Dedifferentiated amniotic fluid mesenchymal stem cell (primary cell): ENCODE results near the gene GLT6D1.

Experiments
- DNase-seq: peaks from one replicate; pipeline ENCODE4 v3.0.0-alpha.2; 2016; ENCODE audit errors: extremely low spot score

The GLT6D1 gene

DNA sequence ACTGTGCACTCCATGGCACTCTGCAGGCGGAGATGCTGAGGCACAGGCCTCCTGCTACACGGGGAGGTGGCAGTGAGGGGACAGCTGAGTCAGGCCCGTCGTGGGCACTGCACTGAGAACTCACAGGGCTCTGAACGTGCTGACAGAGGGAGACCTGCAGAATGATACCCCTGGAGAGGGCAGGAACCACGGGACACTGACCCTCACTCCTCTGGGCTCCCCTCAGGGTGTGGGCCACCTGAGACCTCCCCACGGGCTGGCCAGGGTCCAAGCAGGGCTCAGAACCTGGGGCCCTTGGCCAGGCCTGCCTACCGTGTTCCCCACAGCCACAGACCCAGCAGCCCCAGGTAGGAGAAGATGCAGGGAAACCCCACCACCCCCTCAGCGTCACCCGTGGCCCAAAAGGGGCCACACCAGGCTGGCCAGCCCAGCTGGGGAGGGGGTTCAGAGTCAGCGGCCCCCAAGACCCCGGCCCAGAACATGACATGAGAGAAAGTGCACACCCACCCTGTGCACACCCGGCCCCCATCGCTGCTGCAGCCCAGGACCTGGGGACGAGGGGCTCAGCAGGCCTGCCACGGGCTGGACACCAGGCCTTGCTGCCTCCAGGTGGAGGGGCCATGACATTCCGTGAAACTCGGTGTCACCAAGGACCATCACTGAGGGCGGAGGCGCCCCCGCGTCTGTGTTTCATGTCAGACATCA lies 30.9 kb downstream of the GLT6D1 start:
- no peak for DNase-seq

DNA sequence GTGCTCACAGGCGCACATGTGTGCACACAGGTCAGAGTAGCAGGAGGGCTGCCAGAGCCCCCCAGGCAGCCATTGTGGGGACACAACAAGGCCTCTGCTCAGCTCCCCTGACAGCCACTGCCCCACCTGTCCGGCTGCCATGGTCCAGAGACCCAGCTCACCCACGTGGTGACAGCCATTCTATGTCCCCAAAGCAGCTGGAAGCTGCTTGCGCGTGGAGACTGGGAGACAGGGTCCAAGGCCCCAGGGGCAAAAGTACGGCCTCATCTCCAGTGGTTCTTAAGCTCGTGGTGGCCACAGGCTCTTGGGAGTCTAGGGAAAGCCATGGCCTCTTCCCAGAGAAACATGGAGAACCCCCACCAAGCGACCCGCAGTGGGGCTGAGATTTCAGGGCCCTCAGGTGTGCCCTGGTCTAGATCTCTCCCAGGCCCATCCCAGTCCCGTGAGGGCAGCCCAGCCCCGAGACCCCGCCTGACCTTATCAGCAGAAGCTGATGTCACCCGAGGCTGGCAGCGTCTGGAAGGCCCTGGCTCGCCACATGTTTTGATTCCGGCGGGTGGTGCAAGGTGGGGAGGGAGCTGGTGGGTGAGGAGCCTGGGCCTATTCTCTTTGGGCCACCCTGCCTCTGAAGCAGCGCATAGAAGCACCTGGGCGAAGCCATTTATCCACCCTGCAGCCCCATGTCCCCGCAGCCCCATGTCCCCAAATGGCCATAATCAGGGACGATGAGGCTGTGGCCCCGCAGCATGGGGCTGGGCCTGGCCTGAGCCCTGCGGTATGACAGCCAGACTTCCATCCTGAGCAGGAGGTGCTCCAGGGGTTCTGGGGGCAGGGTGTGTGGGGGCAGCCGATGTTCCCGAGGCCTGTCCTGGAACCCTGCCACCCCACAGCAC lies 31.7 kb downstream of the GLT6D1 start:
- DNase-seq: no peak

GRCh38 chr9:135606885-135607259 lies 32.5 kb downstream of the GLT6D1 start:
- no peak for DNase-seq

DNA sequence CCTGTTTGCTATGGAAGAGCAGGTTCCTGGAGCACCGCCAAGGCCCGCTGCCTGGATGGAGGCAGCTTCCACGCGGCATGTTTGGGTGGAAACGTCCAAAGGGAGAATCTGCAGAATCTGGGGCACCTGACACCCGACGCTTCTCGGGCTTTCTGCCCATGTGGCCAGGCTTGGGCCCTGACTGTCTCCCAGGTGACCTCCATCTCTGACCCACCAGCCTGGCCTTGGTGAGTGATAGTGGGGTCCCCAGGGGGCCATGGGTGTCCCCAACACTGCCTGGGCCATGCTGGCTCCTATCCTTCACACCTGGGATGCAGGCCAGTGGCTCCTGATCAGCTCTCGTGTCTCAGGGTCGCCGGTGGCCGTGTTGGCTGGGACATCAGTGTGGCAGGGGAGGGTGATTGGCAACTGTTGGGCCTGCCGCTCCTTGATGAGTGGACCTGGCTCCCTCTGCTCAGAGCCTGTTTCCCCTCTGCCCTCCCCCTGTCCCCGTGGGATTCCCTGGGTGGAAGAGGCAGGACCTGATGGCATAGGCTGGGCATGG lies 34.0 kb downstream of the GLT6D1 start:
- DNase-seq: no peak

DNA sequence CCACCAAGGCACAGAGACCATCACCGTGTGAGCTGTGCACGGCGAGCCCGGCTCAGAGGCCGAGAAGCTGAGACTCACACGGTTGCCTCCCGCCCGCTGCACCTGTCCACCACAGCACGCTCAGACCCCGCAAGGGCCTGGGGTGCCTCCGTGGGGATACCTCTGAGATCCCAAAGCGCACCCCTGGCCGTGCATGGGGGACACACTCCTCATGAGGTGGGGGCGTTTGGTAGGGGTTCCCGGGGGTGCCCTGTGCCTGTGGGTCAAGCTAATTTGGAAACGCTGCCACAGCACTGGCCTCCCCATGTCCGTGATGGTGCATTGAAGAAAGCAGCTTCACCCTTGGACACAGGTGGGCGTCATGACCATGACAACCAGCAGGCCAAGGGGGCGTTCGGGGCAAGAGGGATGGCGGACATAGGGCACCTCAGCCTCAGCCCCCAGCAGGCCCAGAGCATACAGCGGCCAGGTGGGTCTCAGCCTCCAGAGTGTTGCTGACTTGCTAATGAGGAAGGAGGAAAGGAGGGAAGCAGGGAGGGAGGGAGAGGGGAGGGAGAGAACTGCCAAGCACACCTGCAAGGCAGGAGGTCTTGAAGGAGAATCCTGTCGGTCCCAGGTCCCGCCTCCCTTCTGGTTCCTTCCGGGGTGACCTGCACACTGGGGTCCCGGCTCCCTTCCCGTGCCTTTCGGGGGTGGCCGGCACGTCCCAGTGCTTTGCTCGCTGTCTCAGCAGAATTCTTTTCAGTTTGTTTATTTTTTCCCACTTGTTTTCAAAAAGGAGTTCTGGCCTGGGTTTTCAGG lies 34.7 kb downstream of the GLT6D1 start:
- DNase-seq: no peak

GRCh38 chr9:135602789-135603481 lies 36.4 kb downstream of the GLT6D1 start:
- peak; percentile 34 for DNase-seq

- DNase-seq: no peak
Observed at GRCh38 chr9:135601988-135602387, 37.4 kb downstream of the GLT6D1 start.

- DNase-seq: no peak
Observed at GRCh38 chr9:135600296-135600817, 39.0 kb downstream of the GLT6D1 start.

- no peak for DNase-seq
Observed at GRCh38 chr9:135596211-135596610, 43.1 kb downstream of the GLT6D1 start.

DNA sequence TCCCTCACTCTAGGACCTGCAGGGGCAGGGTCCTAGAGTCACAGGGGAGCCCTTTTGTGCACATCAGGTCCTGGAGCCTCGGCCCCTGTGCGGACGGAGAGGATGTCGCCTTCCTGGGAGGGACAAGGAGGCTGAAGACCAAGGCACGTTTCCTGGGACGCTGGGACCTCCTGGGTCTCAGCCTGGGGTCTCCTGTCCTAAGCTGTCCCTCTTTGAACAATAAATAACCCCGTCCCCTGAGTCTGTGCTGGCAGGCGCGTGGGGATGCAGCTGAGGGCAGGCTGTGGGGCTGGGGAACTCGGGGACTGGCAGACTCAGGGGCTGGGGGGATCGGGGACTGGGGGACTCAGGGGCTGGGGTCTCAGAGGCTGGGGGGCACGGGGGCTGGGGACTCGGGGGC lies 46.7 kb downstream of the GLT6D1 start:
- no peak for DNase-seq

- no peak for DNase-seq
Observed at GRCh38 chr9:135592331-135592590, 47.1 kb downstream of the GLT6D1 start.

- no peak for DNase-seq
Observed at GRCh38 chr9:135591506-135592330, 47.6 kb downstream of the GLT6D1 start.

DNA sequence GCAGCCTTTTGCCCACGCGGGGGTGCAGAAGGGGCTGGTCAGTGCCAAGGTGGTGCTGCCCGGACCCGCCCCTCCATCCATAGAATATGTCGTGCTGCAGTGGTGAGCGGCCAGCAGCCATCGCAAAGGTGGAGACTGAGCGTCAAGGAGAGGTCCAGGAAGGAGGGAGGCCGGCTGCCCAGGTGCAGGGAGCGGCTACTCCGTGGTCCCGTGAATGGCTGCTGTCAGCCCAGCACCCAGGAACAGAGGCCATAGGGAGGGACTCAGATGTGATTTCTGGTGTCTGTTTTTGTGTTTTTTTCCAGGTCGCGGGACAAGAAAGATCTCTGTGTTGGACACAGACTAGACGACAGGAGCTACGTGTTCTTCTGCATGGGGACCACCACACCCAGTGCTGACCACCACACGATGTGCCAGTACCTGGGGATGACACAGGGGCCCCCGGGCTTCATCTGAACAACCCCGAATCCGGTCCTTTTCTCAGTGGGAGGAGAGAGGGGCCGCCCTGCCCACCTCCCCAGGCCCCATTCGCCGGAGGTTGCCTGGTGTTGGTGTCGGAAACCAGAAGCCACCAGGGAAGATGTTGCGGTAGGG lies 48.8 kb downstream of the GLT6D1 start:
- DNase-seq: no peak

GRCh38 chr9:135589596-135590485 lies 49.5 kb downstream of the GLT6D1 start:
- no peak for DNase-seq

- DNase-seq: no peak
Observed at GRCh38 chr9:135588886-135589595, 50.3 kb downstream of the GLT6D1 start.

DNA sequence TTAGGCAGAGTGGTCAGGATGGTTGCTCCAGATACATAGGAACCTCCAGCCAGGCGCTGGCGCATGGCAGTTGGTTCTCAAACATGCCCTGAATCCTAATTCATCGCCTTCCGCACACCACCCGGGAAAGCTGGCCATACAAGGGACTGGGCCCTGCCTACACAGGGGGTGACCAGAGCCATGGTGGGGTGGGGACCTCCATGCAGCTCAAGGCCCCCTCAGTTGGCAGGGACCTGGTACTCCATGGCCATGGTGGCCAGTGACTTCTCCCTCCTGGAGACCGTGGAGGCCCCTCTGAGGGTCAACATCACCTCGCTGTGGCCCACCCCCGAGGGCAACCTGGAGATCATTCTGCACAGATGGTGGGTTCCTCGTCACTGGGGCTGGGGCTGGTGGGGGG lies 51.0 kb downstream of the GLT6D1 start:
- DNase-seq: no peak

DNA sequence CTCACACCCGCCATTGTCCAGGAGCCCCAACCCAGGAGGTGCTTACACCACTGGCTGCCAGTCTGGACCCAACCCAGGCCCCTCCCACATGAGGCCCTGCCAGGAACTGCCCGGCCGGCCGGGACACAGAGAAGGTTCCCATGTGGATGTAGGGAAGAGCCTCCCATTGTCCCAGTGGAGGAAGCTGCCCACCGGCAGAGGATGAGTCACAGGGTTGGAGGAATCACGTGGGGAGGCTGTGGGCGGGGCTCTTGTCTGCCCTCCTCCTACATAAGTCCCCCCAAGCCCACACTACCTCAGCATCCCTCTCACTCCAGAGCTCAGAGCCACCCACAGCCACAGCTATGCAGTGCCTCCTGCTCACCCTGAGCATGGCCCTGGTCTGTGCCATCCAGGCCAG lies 51.7 kb downstream of the GLT6D1 start:
- no peak for DNase-seq

DNA sequence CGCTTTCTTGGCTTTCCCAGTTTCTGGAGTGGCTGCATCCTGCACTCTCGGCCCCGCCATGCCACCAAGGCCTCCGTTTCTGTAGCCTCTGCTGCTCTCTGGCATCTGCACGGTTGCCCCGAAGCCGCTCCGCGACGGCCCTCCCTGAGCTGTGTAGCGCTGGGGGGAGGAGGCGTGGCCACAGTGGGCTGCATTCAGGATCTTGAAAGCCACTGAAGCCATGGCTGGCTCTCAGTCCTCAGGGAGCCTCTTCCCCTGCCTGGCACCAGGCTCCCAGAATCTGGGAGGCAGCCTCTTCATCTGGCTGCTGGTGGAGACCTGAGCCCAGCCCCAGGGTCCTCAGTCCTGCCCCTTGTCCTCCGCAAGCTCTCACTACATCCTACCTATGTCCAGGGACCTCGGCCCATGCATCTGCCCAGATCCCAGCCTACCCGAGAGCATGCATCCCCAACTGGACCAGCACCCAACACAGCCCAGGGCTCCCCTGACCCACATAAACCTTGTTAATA lies 52.7 kb downstream of the GLT6D1 start:
- DNase-seq: no peak
